Breast epithelium (tissue), 4 donors: Measurements from ENCODE around the gene HABP4. TPM values are rescaled to one million over a fixed set of nuclear protein-coding genes. Genes with fewer than 3 reads are reported as not detected.

Experiments
- DNase-seq, 2 donors: peaks; one replicate each; pipeline ENCODE4 v3.0.0-alpha.2; 2019; ENCODE audit warnings: low spot score in 2 of 2
- H3K27ac ChIP-seq, 2 donors: fragments of 200-600 bp; sonication (generic) in 1 of 2; one replicate each; pipeline ENCODE4 v1.5.1; 2016 to 2019; ENCODE audit warnings: mild to moderate bottlenecking in 1 of 2
- H3K27me3 ChIP-seq, 2 donors: fragments of 200-600 bp; sonication (generic) in 1 of 2; one replicate each; pipeline versions ENCODE4 v1.5.1 to v1.6.0; 2017 to 2019; ENCODE audit warnings: control low read depth in 1 of 2, mild to moderate bottlenecking in 1 of 2
- H3K36me3 ChIP-seq: fragments of 200-600 bp; one replicate; pipeline ENCODE4 v1.5.1; 2019
- H3K4me1 ChIP-seq, 2 donors: fragments of 200-600 bp; sonication (generic); one replicate each; pipeline ENCODE4 v1.5.1; 2016 to 2019; ENCODE audit warnings: control low read depth in 1 of 2
- H3K4me3 ChIP-seq, 3 donors: fragments of 200-600 bp; sonication (generic); 1 replicate in 2 of 3; 2 replicates in 1 of 3; pipeline ENCODE4 v1.5.1; 2016 to 2019; ENCODE audit warnings: mild to moderate bottlenecking in 3 of 3, moderate library complexity in 2 of 3
- H3K9me3 ChIP-seq, 2 donors: fragments of 200-600 bp; sonication (generic) in 1 of 2; one replicate each; pipeline ENCODE4 v1.5.1; 2016 to 2019; ENCODE audit warnings: control low read depth in 1 of 2
- POLR2A ChIP-seq: fragments of 450-650 bp; IDR thresholded peaks from one replicate; pipeline ENCODE4 v1.6.1; 2016; ENCODE audit warnings: antibody characterized with exemption, mild to moderate bottlenecking, moderate library complexity
- POLR2AphosphoS5 ChIP-seq, 3 donors: sonication (generic); formaldehyde crosslinking; IDR thresholded peaks; one replicate each; pipeline ENCODE4 v1.6.1; 2017; ENCODE audit warnings: antibody characterized with exemption in 3 of 3
- intact Hi-C: fragments of 100-400 bp; cut with DNase I; formaldehyde crosslinking; loops from one replicate; pipeline ENCODE4 v1.15.1; 2023; ENCODE audit warnings: low total_unique reads
- total RNA-seq, 3 donors: library from RNA; depleted of rRNA; stranded (reverse); fragments of >200 nt; gene quantifications; one replicate each; pipeline ENCODE4 v1.1.0, GENCODE V29; 2016
- TF ChIP-seq, protein P1 (sequence below), 3 donors: fragments of 450-650 bp; IDR thresholded peaks; one replicate each; pipeline ENCODE4 v1.5.1; 2016 to 2017; ENCODE audit warnings: antibody characterized with exemption in 3 of 3, mild to moderate bottlenecking in 3 of 3, moderate library complexity in 3 of 3

HABP4 gene
- total RNA-seq, 3 donors from 2014 or later = 9.7 to 26.6 (median 22.3) TPM

DNA sequence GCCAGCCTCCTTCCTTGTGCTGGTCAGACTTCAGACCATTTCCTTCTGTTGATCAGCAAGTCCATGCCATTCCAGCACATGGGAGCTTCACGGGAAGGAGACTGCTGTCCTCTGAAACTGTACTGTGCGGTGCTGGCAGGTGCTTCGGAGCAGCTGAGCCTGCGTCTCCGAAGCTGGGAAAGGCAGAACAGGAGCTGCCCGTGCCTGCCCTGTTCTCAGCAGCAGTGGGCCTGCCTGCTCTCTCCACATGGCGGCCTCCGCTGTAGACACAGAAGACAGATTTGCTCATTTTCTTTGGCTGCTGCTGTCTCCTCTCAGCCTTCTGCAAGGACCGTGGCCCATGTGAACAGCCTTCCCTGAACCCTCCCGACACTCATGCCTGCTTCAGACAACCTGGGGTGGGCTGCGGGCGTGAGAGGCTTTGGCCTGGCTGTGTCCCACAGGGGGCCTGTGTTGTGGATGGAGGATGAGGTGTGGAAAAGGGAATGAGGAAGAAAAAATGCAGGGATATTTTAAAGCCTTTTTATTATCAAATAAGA is 43.1 kb downstream of the HABP4 start:
- intact Hi-C loops = no loop called here
- no peak for TF ChIP-seq POLR2A
- TF ChIP-seq, protein P1, sequence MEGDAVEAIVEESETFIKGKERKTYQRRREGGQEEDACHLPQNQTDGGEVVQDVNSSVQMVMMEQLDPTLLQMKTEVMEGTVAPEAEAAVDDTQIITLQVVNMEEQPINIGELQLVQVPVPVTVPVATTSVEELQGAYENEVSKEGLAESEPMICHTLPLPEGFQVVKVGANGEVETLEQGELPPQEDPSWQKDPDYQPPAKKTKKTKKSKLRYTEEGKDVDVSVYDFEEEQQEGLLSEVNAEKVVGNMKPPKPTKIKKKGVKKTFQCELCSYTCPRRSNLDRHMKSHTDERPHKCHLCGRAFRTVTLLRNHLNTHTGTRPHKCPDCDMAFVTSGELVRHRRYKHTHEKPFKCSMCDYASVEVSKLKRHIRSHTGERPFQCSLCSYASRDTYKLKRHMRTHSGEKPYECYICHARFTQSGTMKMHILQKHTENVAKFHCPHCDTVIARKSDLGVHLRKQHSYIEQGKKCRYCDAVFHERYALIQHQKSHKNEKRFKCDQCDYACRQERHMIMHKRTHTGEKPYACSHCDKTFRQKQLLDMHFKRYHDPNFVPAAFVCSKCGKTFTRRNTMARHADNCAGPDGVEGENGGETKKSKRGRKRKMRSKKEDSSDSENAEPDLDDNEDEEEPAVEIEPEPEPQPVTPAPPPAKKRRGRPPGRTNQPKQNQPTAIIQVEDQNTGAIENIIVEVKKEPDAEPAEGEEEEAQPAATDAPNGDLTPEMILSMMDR (IDR thresholded peaks at IDR 0.05) = no peak
- no peak for TF ChIP-seq POLR2AphosphoS5 (IDR thresholded peaks at IDR 0.05)
- Histone ChIP-seq H3K4me1 (no peaks in the 10 kb centered on the region), H3K4me3 (no peak overlapping the region), H3K9me3 (no peaks in the 10 kb centered on the region), H3K27me3 (no peaks in the 10 kb centered on the region), H3K27ac (no peak overlapping the region), H3K36me3 (no peaks in the 10 kb centered on the region)
- no peak for DNase-seq

GRCh38 chr9:96493757-96494156 is 43.8 kb downstream of the HABP4 start:
- Histone ChIP-seq H3K27me3 (no peaks in the 10 kb centered on the region), H3K9me3 (no peaks in the 10 kb centered on the region), H3K4me1 (no peaks in the 10 kb centered on the region), H3K36me3 (no peaks in the 10 kb centered on the region), H3K4me3 (peak overlapping the region in 1 of 3 donors; percentile 5), H3K27ac (peak overlapping the region in 1 of 2 donors; percentile 10)
- intact Hi-C loops = no loop called here
- TF ChIP-seq POLR2A (no peak), POLR2AphosphoS5 (IDR thresholded peaks at IDR 0.05) (no peak)
- TF ChIP-seq, protein P1 (IDR thresholded peaks at IDR 0.05) = no peak
- no peak for DNase-seq

DNA sequence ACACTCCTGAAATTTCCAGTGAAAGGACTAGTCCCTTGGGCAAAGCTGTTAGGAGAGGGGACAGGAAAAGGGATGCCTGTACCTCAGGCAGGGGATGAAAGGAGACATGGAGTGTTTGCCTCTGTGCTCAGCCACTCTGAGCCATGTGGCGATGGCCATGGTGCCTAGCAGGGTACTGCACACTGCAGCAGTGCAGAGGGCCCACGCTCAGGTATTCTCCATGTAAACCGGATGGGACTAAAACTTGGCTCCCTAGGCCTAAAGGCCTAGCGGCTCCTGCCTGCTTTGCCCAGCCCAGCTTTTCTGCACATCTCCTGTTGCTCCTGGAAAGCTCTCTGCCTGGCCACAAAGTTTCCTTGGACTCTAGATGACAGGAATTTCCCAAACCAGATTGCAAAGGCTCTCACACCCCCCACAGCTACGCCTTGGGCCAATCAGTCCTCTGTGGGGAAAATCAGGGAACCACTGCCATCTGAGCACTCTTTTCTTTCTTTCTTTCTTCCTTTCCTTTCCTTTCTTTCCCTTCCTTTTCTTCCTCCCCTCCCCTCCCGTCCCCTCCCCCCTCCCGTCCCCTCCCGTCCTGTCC is 44.3 kb downstream of the HABP4 start:
- Histone ChIP-seq H3K4me1 (no peaks in the 10 kb centered on the region), H3K27me3 (no peaks in the 10 kb centered on the region), H3K36me3 (no peaks in the 10 kb centered on the region), H3K27ac (peak overlapping the region; percentile 10 to 52), H3K4me3 (no peak overlapping the region), H3K9me3 (no peaks in the 10 kb centered on the region)
- no peak for DNase-seq
- intact Hi-C loops = no loop called here
- TF ChIP-seq POLR2AphosphoS5 (IDR thresholded peaks at IDR 0.05) = no peak
- TF ChIP-seq POLR2A = no peak
- TF ChIP-seq, protein P1 (IDR thresholded peaks at IDR 0.05) = no peak

DNA sequence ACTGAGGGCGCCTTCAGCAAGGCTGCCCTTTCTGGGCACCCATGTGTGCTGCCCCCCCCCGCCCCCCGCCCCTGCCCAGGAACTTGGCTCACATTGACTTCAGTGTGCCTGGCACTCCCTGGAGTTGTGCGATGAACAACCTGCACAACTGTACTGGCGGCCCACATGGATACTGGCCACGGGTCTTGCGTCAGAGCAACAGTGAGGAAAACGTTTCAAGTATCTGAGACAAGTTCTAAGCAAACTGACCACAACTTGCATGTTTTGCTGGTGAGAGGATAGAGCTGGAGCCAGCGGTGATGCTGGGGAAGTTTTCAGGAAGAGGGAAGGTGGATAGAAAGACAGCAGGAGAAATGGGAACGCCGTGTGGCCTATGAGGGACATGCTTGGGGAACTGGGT is 45.4 kb downstream of the HABP4 start:
- no peaks in the 10 kb centered on the region for H3K4me1 ChIP-seq
- TF ChIP-seq, protein P1 (IDR thresholded peaks at IDR 0.05) = no peak
- TF ChIP-seq POLR2A (no peak), POLR2AphosphoS5 (IDR thresholded peaks at IDR 0.05) (peak in 1 of 3 donors; percentile 40)
- no peaks in the 10 kb centered on the region for H3K27me3 ChIP-seq
- no peak overlapping the region for H3K4me3 ChIP-seq
- DNase-seq = no peak
- H3K36me3 ChIP-seq = no peaks in the 10 kb centered on the region
- intact Hi-C loops = no loop called here
- no peaks in the 10 kb centered on the region for H3K9me3 ChIP-seq
- peak overlapping the region in 1 of 2 donors; percentile 53 for H3K27ac ChIP-seq

DNA sequence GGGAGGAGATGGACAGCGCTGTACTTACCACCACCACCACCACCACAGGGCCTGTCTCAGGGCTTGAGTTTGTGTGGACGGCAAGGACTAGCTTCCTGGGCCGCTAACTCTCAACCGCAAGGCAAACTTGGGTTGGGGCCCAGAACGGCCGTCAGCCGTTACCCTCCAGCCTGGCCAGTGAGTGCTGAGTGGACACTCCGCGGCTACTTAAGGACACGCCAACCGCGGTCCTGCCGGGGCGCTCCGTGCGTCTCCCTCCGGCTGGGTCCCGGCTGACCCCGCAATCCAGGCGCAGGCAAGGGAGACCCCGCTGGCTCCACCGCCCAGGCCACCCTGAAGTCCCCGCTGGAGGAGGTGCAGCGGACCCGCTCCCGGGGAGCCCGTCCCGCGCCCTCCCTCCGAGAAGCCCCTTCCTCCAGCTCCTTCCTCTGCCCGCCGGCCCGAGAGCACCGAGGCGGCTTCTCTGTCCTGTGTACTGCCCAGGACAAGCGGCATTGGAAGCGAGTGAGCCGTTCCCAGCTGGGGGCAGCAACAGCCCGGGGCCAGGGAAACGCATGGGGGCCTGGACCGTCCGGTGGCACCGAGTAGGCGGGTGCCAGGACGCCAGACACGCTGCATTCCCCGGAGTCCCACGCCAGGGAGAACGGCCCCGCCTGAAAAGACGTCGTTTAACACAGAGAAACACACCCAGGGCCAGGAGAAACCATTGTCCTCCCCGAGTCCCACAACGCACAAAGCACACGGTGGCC is 46.6 kb downstream of the HABP4 start:
- intact Hi-C loops = no loop called here
- no peaks in the 10 kb centered on the region for H3K9me3 ChIP-seq
- no peaks in the 10 kb centered on the region for H3K36me3 ChIP-seq
- H3K4me3 ChIP-seq = no peak overlapping the region
- no peaks in the 10 kb centered on the region for H3K27me3 ChIP-seq
- DNase-seq = no peak
- H3K27ac ChIP-seq = no peak overlapping the region
- no peak for TF ChIP-seq POLR2A
- no peak for TF ChIP-seq POLR2AphosphoS5 (IDR thresholded peaks at IDR 0.05)
- TF ChIP-seq, protein P1 (IDR thresholded peaks at IDR 0.05) = no peak
- no peaks in the 10 kb centered on the region for H3K4me1 ChIP-seq
